Karpas-422 (cell line): ENCODE results near the gene LCE1B. TPM values are rescaled to one million over a fixed set of nuclear protein-coding genes. Genes with fewer than 3 reads are reported as not detected.

ENCODE experiments used
- DNase-seq: peaks from one replicate; pipeline ENCODE4 v3.0.0-alpha.2; 2015
- H2AFZ ChIP-seq: fragments of 200-600 bp; sonication (generic); 2 replicates; pipeline ENCODE4 v1.6.1; 2014; ENCODE audit warnings: antibody characterized with exemption, low read length, mixed read lengths
- H3K27ac ChIP-seq: fragments of 200-600 bp; sonication (generic); 2 replicates; pipeline ENCODE4 v1.5.1; 2014; ENCODE audit warnings: mild to moderate bottlenecking, low read length, moderate library complexity
- H3K27me3 ChIP-seq: fragments of 200-600 bp; sonication (generic); 2 replicates; pipeline ENCODE4 v1.6.1; 2014; ENCODE audit warnings: low read length, mixed read lengths
- H3K36me3 ChIP-seq: fragments of 200-600 bp; sonication (generic); 2 replicates; pipeline ENCODE4 v1.6.1; 2014; ENCODE audit warnings: low read length, mixed read lengths; ENCODE audit not compliant: insufficient read depth
- H3K4me1 ChIP-seq: fragments of 200-600 bp; sonication (generic); 2 replicates; pipeline ENCODE4 v1.6.1; 2014; ENCODE audit warnings: mild to moderate bottlenecking, low read length, mixed read lengths
- H3K4me2 ChIP-seq: fragments of 200-600 bp; sonication (generic); 2 replicates; pipeline ENCODE4 v1.6.1; 2014; ENCODE audit warnings: low read length, low read depth, mild to moderate bottlenecking; ENCODE audit not compliant: poor library complexity, severe bottlenecking
- H3K4me3 ChIP-seq: fragments of 200-600 bp; sonication (generic); 2 replicates; pipeline ENCODE4 v1.5.1; 2014; ENCODE audit warnings: mild to moderate bottlenecking, antibody characterized with exemption, low read length, mixed read lengths
- H3K79me2 ChIP-seq: fragments of 200-600 bp; sonication (generic); 2 replicates; pipeline ENCODE4 v1.6.1; 2014; ENCODE audit warnings: mild to moderate bottlenecking, low read length, mixed read lengths
- H3K9ac ChIP-seq: fragments of 200-600 bp; sonication (generic); 2 replicates; pipeline ENCODE4 v1.6.0; 2014; ENCODE audit warnings: low read length
- H3K9me2 ChIP-seq: fragments of 200-600 bp; sonication (generic), shearing (Covaris generic); replicated peaks from 2 replicates; pipeline ENCODE4 v1.6.0; 2014; ENCODE audit warnings: mild to moderate bottlenecking, low read length, moderate library complexity; ENCODE audit not compliant: insufficient read depth
- H3K9me3 ChIP-seq: fragments of 300-700, 200-600 bp; sonication (generic); 2 replicates; pipeline ENCODE4 v1.6.1; 2014; ENCODE audit warnings: low read length, mixed read lengths
- H4K20me1 ChIP-seq: fragments of 200-600 bp; sonication (generic); 2 replicates; pipeline ENCODE4 v1.6.1; 2014; ENCODE audit warnings: mild to moderate bottlenecking, antibody characterized with exemption, low read length, low read depth; ENCODE audit not compliant: insufficient read depth
- total RNA-seq: library from RNA; depleted of rRNA; stranded (reverse); fragments of >200 nt; shearing (Covaris generic); gene quantifications from 2 replicates; pipeline ENCODE4 v1.2.3, GENCODE V29; 2014; ENCODE audit warnings: low replicate concordance; rRNA removed

LCE1B gene
- total RNA-seq, result not detected in 2 replicates

GRCh38 chr1:152811671-152812070, at the start of gene LCE1B:
Gene LCE1B (plus strand): TSS chr1:152811971. CDS start chr1:152812447, 476 bp downstream.
- no peak within 1 kb of the TSS for H3K4me3 ChIP-seq
- no peaks in the 10 kb centered on the region for H3K79me2 ChIP-seq
- H3K9ac ChIP-seq, result no peak within 1 kb of the TSS
- no peaks in the 10 kb centered on the region for H3K4me1 ChIP-seq
- no peaks in the 10 kb centered on the region for H3K36me3 ChIP-seq
- H3K27me3 ChIP-seq, result no peaks in the 10 kb centered on the region
- H2AFZ ChIP-seq, result no peak within 1 kb of the TSS
- no peak within 1 kb of the TSS for H3K4me2 ChIP-seq
- no peaks in the 10 kb centered on the region for H3K9me2 ChIP-seq
- H3K27ac ChIP-seq, result no peak within 1 kb of the TSS
- no peaks in the 10 kb centered on the region for H3K9me3 ChIP-seq
- no peak for DNase-seq
- H4K20me1 ChIP-seq, result no peaks in the 10 kb centered on the region

- H3K79me2 ChIP-seq, result no peaks in the 10 kb centered on the region
- H3K4me1 ChIP-seq, result no peaks in the 10 kb centered on the region
- H3K9me3 ChIP-seq, result no peaks in the 10 kb centered on the region
Measured at GRCh38 chr1:152768847-152769533, 42.8 kb upstream of the LCE1B start.

GRCh38 chr1:152770411-152770810, 41.4 kb upstream of the LCE1B start:
- no peak for DNase-seq
- Histone ChIP-seq H2AFZ (no peak overlapping the region), H4K20me1 (no peaks in the 10 kb centered on the region), H3K27me3 (no peaks in the 10 kb centered on the region), H3K4me3 (no peak overlapping the region), H3K36me3 (no peaks in the 10 kb centered on the region), H3K4me1 (no peaks in the 10 kb centered on the region), H3K4me2 (no peak overlapping the region), H3K27ac (no peak overlapping the region), H3K79me2 (no peaks in the 10 kb centered on the region), H3K9ac (no peak overlapping the region), H3K9me3 (no peaks in the 10 kb centered on the region), H3K9me2 (no peaks in the 10 kb centered on the region)

More at GRCh38 chr1:152768847-152769533, 42.8 kb upstream of the LCE1B start:
- Histone ChIP-seq H3K27ac (no peak overlapping the region), H3K4me3 (no peak overlapping the region), H3K27me3 (no peaks in the 10 kb centered on the region), H2AFZ (no peak overlapping the region), H3K9ac (no peak overlapping the region), H3K9me2 (no peaks in the 10 kb centered on the region), H3K4me2 (no peak overlapping the region), H3K36me3 (no peaks in the 10 kb centered on the region), H4K20me1 (no peaks in the 10 kb centered on the region)
- no peak for DNase-seq

- Histone ChIP-seq H3K27me3 (no peaks in the 10 kb centered on the region), H3K4me1 (no peaks in the 10 kb centered on the region), H3K79me2 (no peaks in the 10 kb centered on the region), H4K20me1 (no peaks in the 10 kb centered on the region), H3K9me2 (no peaks in the 10 kb centered on the region), H3K9ac (no peak within 1 kb of the TSS), H3K4me3 (no peak within 1 kb of the TSS), H3K36me3 (no peaks in the 10 kb centered on the region), H2AFZ (no peak within 1 kb of the TSS), H3K27ac (no peak within 1 kb of the TSS), H3K9me3 (no peaks in the 10 kb centered on the region), H3K4me2 (no peak within 1 kb of the TSS)
- peak; percentile 52 for DNase-seq
Measured at GRCh38 chr1:152774875-152775274, 36.9 kb upstream of the LCE1B start, which contains the start of gene LCE1F. Gene LCE1F (plus strand): TSS chr1:152775140. CDS start chr1:152776372, 1,232 bp downstream.

- Histone ChIP-seq H3K27me3 (no peaks in the 10 kb centered on the region), H3K4me3 (no peak overlapping the region), H3K79me2 (no peaks in the 10 kb centered on the region), H2AFZ (no peak overlapping the region), H3K9me3 (no peaks in the 10 kb centered on the region), H4K20me1 (no peaks in the 10 kb centered on the region), H3K27ac (no peak overlapping the region), H3K4me2 (no peak overlapping the region), H3K9ac (no peak overlapping the region), H3K4me1 (no peaks in the 10 kb centered on the region), H3K36me3 (no peaks in the 10 kb centered on the region), H3K9me2 (no peaks in the 10 kb centered on the region)
- no peak for DNase-seq
Measured at GRCh38 chr1:152776361-152776760, 35.4 kb upstream of the LCE1B start.

- H3K79me2 ChIP-seq, result no peaks in the 10 kb centered on the region
- no peak overlapping the region for H3K4me2 ChIP-seq
- no peaks in the 10 kb centered on the region for H4K20me1 ChIP-seq
- peak; percentile 50 for DNase-seq
- H3K9me3 ChIP-seq, result no peaks in the 10 kb centered on the region
- H2AFZ ChIP-seq, result no peak overlapping the region
- no peak overlapping the region for H3K4me3 ChIP-seq
- no peak overlapping the region for H3K27ac ChIP-seq
- H3K9ac ChIP-seq, result no peak overlapping the region
- H3K4me1 ChIP-seq, result no peaks in the 10 kb centered on the region
- H3K9me2 ChIP-seq, result no peaks in the 10 kb centered on the region
- H3K36me3 ChIP-seq, result no peaks in the 10 kb centered on the region
- H3K27me3 ChIP-seq, result no peaks in the 10 kb centered on the region
Measured at GRCh38 chr1:152777510-152778137, 34.1 kb upstream of the LCE1B start.

GRCh38 chr1:152783095-152783494, 28.7 kb upstream of the LCE1B start:
- Histone ChIP-seq H3K27ac (no peak overlapping the region), H3K9me3 (no peaks in the 10 kb centered on the region), H3K4me2 (no peak overlapping the region), H3K27me3 (no peaks in the 10 kb centered on the region), H3K36me3 (no peaks in the 10 kb centered on the region), H2AFZ (no peak overlapping the region), H3K4me3 (no peak overlapping the region), H3K9ac (no peak overlapping the region), H4K20me1 (no peaks in the 10 kb centered on the region), H3K79me2 (no peaks in the 10 kb centered on the region), H3K4me1 (no peaks in the 10 kb centered on the region), H3K9me2 (no peaks in the 10 kb centered on the region)
- DNase-seq, result no peak

GRCh38 chr1:152786077-152786476, 25.7 kb upstream of the LCE1B start, which contains the start of gene LCE1E:
Gene LCE1E (plus strand): TSS chr1:152786257. CDS start chr1:152787300, 1,043 bp downstream.
- no peak within 1 kb of the TSS for H3K9ac ChIP-seq
- no peaks in the 10 kb centered on the region for H3K27me3 ChIP-seq
- H3K4me3 ChIP-seq, result no peak within 1 kb of the TSS
- no peaks in the 10 kb centered on the region for H3K9me2 ChIP-seq
- H3K27ac ChIP-seq, result no peak within 1 kb of the TSS
- H4K20me1 ChIP-seq, result no peaks in the 10 kb centered on the region
- H2AFZ ChIP-seq, result no peak within 1 kb of the TSS
- DNase-seq, result no peak
- H3K4me1 ChIP-seq, result no peaks in the 10 kb centered on the region
- H3K36me3 ChIP-seq, result no peaks in the 10 kb centered on the region
- H3K9me3 ChIP-seq, result no peaks in the 10 kb centered on the region
- H3K4me2 ChIP-seq, result no peak within 1 kb of the TSS
- no peaks in the 10 kb centered on the region for H3K79me2 ChIP-seq
